Fibroblast of villous mesenchyme (primary cell): Measurements from ENCODE around the gene RSAD1. TPM values are rescaled to one million over a fixed set of nuclear protein-coding genes. Genes with fewer than 3 reads are reported as not detected.

Source experiments
- DNase-seq: peaks from one replicate; pipeline ENCODE4 v3.0.0-alpha.2; 2010; ENCODE audit warnings: low read depth
- H3K4me3 ChIP-seq: 2 replicates; pipeline ENCODE4 v1.5.1; 2011; ENCODE audit warnings: low read depth, mild to moderate bottlenecking, low read length
- CTCF ChIP-seq: IDR thresholded peaks from 2 replicates; pipeline ENCODE4 v1.5.1; 2012; ENCODE audit warnings: low read depth, mild to moderate bottlenecking, low read length; ENCODE audit not compliant: insufficient read depth
- total RNA-seq: library from RNA; depleted of rRNA; stranded (reverse); fragments of >200 nt; gene quantifications from 2 replicates; pipeline ENCODE4 v1.2.3, GENCODE V29; 2012

The RSAD1 gene
- total RNA-seq, 1 donor: 16.8 TPM

GRCh38 chr17:50468304-50469207 lies 10.1 kb upstream of the RSAD1 start, which contains the start of gene CHAD:
Gene CHAD, minus strand, starts transcription at chr17:50468880. Its CDS starts 67 bp downstream, at chr17:50468813.
- H3K4me3 ChIP-seq: no peak within 1 kb of the TSS
- TF ChIP-seq CTCF: no peak
- no peak for DNase-seq

- TF ChIP-seq CTCF: no peak
- no peak overlapping the region for H3K4me3 ChIP-seq
- no peak for DNase-seq
These were observed 9.5 kb upstream of the RSAD1 start for GRCh38 chr17:50469208-50469605.

- H3K4me3 ChIP-seq: no peak overlapping the region
- no peak for DNase-seq
- TF ChIP-seq CTCF: no peak
These were observed 8.9 kb upstream of the RSAD1 start for GRCh38 chr17:50469671-50470305.

GRCh38 chr17:50470426-50470825 lies 8.2 kb upstream of the RSAD1 start:
- no peak for TF ChIP-seq CTCF
- no peak for DNase-seq
- no peak overlapping the region for H3K4me3 ChIP-seq

DNA sequence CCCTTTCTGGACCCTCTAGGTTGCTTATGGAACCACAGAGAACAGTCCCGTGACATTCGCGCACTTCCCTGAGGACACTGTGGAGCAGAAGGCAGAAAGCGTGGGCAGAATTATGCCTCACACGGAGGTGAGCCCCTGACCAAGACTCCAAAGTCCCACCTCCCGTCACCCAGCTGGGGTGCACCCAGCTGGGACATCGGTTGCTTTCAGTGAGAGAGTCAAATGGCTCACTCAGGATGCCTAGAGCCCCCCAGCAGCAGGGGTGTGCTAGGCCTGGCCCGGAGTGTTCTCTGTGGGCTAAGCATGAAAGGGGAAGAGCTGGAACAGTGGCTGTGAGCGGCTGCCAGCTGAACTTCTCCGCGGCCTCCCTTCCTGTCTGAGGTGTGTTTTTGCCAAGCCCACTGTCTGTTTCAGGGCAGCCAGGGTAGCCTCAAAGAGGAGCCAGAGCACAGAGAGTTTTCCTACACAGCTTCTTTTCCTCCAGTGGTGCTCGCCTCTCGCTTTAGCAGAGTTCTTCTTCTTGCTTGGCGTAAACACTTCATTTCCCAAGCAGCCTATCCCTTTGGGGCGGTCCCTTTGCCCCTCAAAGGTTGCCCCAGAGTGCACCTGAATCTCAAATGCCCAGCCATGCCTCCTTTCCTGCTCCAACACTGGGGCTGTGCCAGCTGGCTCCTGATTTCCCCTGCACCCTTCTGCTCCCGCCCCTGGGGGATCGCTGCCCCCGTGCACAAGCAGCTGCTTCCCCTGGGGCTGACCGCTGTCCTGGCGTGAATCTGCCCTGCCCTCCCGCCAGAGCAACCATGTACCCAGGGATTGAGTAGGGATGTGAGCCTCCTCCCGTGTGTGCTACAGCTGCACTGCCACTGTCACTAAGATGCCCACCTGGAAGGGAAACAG lies 7.4 kb upstream of the RSAD1 start:
- H3K4me3 ChIP-seq: no peak overlapping the region
- no peak for DNase-seq
- no peak for TF ChIP-seq CTCF

GRCh38 chr17:50472286-50472685 lies 6.4 kb upstream of the RSAD1 start:
- TF ChIP-seq CTCF: no peak
- DNase-seq: no peak
- no peak overlapping the region for H3K4me3 ChIP-seq
